Activated CD8-positive, alpha-beta T cell treated with anti-CD3 and anti-CD28 coated beads for 36 hours (primary cell): ENCODE data around the gene PBRM1. TPM values are rescaled to one million over a fixed set of nuclear protein-coding genes. Genes with fewer than 3 reads are reported as not detected.

Experiments used
- ATAC-seq: fragments of 200-7000 bp; cut with Tn5 transposase; one replicate; pipeline ENCODE4 v1.10.0; 2021; ENCODE audit warnings: mild to moderate bottlenecking, moderate library complexity
- CTCF ChIA-PET: fragments of 350-600 bp; sonication (Branson Sonifier 250); formaldehyde crosslinking; loops from one replicate; lab custom pipeline; 2021; ENCODE audit warnings: antibody characterized with exemption; lab: Charles Lee
- POLR2A ChIA-PET: fragments of 350-600 bp; sonication (Branson Sonifier 250); formaldehyde crosslinking; loops from one replicate; lab custom pipeline; 2021; ENCODE audit warnings: antibody characterized with exemption; lab: Charles Lee
- DNase-seq: peaks from one replicate; pipeline ENCODE4 v3.0.0-alpha.2; 2020
- H3K27ac Mint-ChIP-seq: one replicate; pipeline ENCODE4 v1.8.0; 2021; ENCODE audit warnings: mild to moderate bottlenecking, mixed read lengths
- H3K27me3 Mint-ChIP-seq: one replicate; pipeline ENCODE4 v1.8.0; 2021; ENCODE audit warnings: mixed read lengths
- H3K36me3 Mint-ChIP-seq: one replicate; pipeline ENCODE4 v1.8.0; 2021; ENCODE audit warnings: low read depth, mixed read lengths
- H3K4me1 Mint-ChIP-seq: one replicate; pipeline ENCODE4 v1.8.0; 2021; ENCODE audit warnings: low read depth, mixed read lengths
- H3K4me3 Mint-ChIP-seq: one replicate; pipeline ENCODE4 v1.8.0; 2021; ENCODE audit warnings: mild to moderate bottlenecking, moderate library complexity, mixed read lengths
- H3K9me3 Mint-ChIP-seq: one replicate; pipeline ENCODE4 v1.8.0; 2021; ENCODE audit warnings: mixed read lengths
- CTCF ChIP-seq: fragments of 200-600 bp; IDR thresholded peaks from one replicate; pipeline ENCODE4 v1.8.0; 2022; ENCODE audit warnings: antibody characterized with exemption, mild to moderate bottlenecking
- intact Hi-C: fragments of 100-400 bp; cut with micrococcal nuclease; formaldehyde crosslinking; loops from one replicate; pipeline ENCODE4 v1.10.0; 2022
- total RNA-seq, 2 experiments: library from RNA; stranded (reverse); gene quantifications; one replicate each; pipeline ENCODE4 v1.2.3, GENCODE V29; 2021

Gene PBRM1
- total RNA-seq, 2 experiments from 2014 or later, result 55.9 to 56.1 TPM

- intact Hi-C loops, result no loop called here
- no peaks in the 10 kb centered on the region for H3K27me3 Mint-ChIP-seq
- POLR2A ChIA-PET, result interaction anchor here (1.2 kb wide), 1 partner anchor 17 kb away, joined by 3 read pairs; no protein-coding TSS in a partner anchor
- CTCF ChIA-PET, result interaction anchor here (0.7 kb wide), 1 partner anchor 9 kb away, joined by 4 read pairs; no protein-coding TSS in a partner anchor
- TF ChIP-seq CTCF, result no peak
- DNase-seq (no peak), ATAC-seq (no peak)
- peaks cover 18% of the 10 kb centered on the region for H3K36me3 Mint-ChIP-seq
- H3K4me1 Mint-ChIP-seq, result peaks cover 7% of the 10 kb centered on the region
- H3K9me3 Mint-ChIP-seq, result no peaks in the 10 kb centered on the region
- no peak overlapping the region for H3K4me3 Mint-ChIP-seq
- H3K27ac Mint-ChIP-seq, result no peak overlapping the region
These were observed 131.5 kb downstream of the PBRM1 start for GRCh38 chr3:52554026-52554755.

GRCh38 chr3:52552089-52552488 is 133.6 kb downstream of the PBRM1 start:
- peaks cover 7% of the 10 kb centered on the region for H3K4me1 Mint-ChIP-seq
- intact Hi-C loops, result no loop called here
- ATAC-seq (no peak), DNase-seq (no peak)
- ChIA-PET POLR2A (interaction anchor here (0.8 to 1.1 kb wide), 2 partner anchors 9 to 219 kb away, joined by 3 read pairs; partner anchors contain the start of gene NEK4), CTCF (interaction anchor here (1.1 to 1.4 kb wide), 3 partner anchors 9 to 11 kb away, joined by 3 to 4 read pairs (median 4); no protein-coding TSS in a partner anchor)
- H3K36me3 Mint-ChIP-seq, result peaks cover 19% of the 10 kb centered on the region
- no peak for TF ChIP-seq CTCF
- H3K4me3 Mint-ChIP-seq, result no peak overlapping the region
- H3K27ac Mint-ChIP-seq, result peak overlapping the region; percentile 14
- H3K9me3 Mint-ChIP-seq, result no peaks in the 10 kb centered on the region
- H3K27me3 Mint-ChIP-seq, result no peaks in the 10 kb centered on the region

GRCh38 chr3:52551118-52551517 is 134.6 kb downstream of the PBRM1 start:
- Mint-ChIP-seq H3K36me3 (peaks cover 23% of the 10 kb centered on the region), H3K4me1 (peaks cover 7% of the 10 kb centered on the region), H3K4me3 (no peak overlapping the region), H3K27ac (no peak overlapping the region), H3K27me3 (no peaks in the 10 kb centered on the region), H3K9me3 (no peaks in the 10 kb centered on the region)
- ChIA-PET CTCF (interaction anchor here (1.1 to 1.4 kb wide), 3 partner anchors 10 to 12 kb away, joined by 3 to 4 read pairs (median 3); no protein-coding TSS in a partner anchor), POLR2A (interaction anchor here (0.8 kb wide), 1 partner anchor 8 kb away, joined by 3 read pairs; no protein-coding TSS in a partner anchor)
- DNase-seq (no peak), ATAC-seq (no peak)
- intact Hi-C loops, result no loop called here
- no peak for TF ChIP-seq CTCF

GRCh38 chr3:52547143-52547542 is 138.6 kb downstream of the PBRM1 start:
- POLR2A ChIA-PET, result no interaction called here
- intact Hi-C loops, result no loop called here
- peaks cover 2% of the 10 kb centered on the region for H3K4me1 Mint-ChIP-seq
- H3K9me3 Mint-ChIP-seq, result no peaks in the 10 kb centered on the region
- no peak for ATAC-seq
- DNase-seq, result no peak
- H3K36me3 Mint-ChIP-seq, result peaks cover 24% of the 10 kb centered on the region
- no peak overlapping the region for H3K4me3 Mint-ChIP-seq
- no peaks in the 10 kb centered on the region for H3K27me3 Mint-ChIP-seq
- TF ChIP-seq CTCF, result no peak
- no peak overlapping the region for H3K27ac Mint-ChIP-seq
- CTCF ChIA-PET, result interaction anchor here (1.3 kb wide), 1 partner anchor 75 kb away, joined by 4 read pairs; no protein-coding TSS in a partner anchor
